ENCODE data around the gene SLC5A10.

SLC5A10 gene

GRCh38 chr17:18974407-18975149 is 22.6 kb downstream of the SLC5A10 start:
- no peak for DNase-seq (ENCODE audit: extremely low spot score)
- ChIA-PET POLR2A (no interaction called here), CTCF (interaction anchor here (12.3 kb wide), 1 partner anchor 13 kb away, joined by 78 read pairs; no protein-coding TSS in a partner anchor)
- no peak for TF ChIP-seq CTCF (IDR thresholded peaks at IDR 0.05; ENCODE audit: control extremely low read depth, extremely low read depth, low read depth, missing control alignments)

GRCh38 chr17:18975597-18975996 is 23.6 kb downstream of the SLC5A10 start:
- CTCF ChIA-PET: interaction anchor here (12.3 kb wide), 1 partner anchor 14 kb away, joined by 78 read pairs; no protein-coding TSS in a partner anchor

GRCh38 chr17:18976201-18976600 is 24.2 kb downstream of the SLC5A10 start:
- ChIA-PET POLR2A (no interaction called here), CTCF (interaction anchor here (12.3 kb wide), 1 partner anchor 15 kb away, joined by 78 read pairs; no protein-coding TSS in a partner anchor)
- no peak for DNase-seq (ENCODE audit: extremely low spot score)
- TF ChIP-seq CTCF (IDR thresholded peaks at IDR 0.05; ENCODE audit: control extremely low read depth, extremely low read depth, low read depth, missing control alignments): no peak

More at GRCh38 chr17:18975597-18975996, 23.6 kb downstream of the SLC5A10 start:
- no peak for DNase-seq (ENCODE audit: extremely low spot score)
- POLR2A ChIA-PET: no interaction called here
- TF ChIP-seq CTCF (IDR thresholded peaks at IDR 0.05; ENCODE audit: control extremely low read depth, extremely low read depth, low read depth, missing control alignments): no peak

GRCh38 chr17:18977021-18977420 is 25.1 kb downstream of the SLC5A10 start:
- ChIA-PET CTCF (interaction anchor here (12.3 kb wide), 1 partner anchor 15 kb away, joined by 78 read pairs; no protein-coding TSS in a partner anchor), POLR2A (no interaction called here)
- DNase-seq (ENCODE audit: extremely low spot score): no peak
- TF ChIP-seq CTCF (IDR thresholded peaks at IDR 0.05; ENCODE audit: control extremely low read depth, extremely low read depth, low read depth, missing control alignments): no peak

GRCh38 chr17:18977646-18978045 is 25.7 kb downstream of the SLC5A10 start:
- CTCF ChIA-PET: interaction anchor here (12.3 kb wide), 1 partner anchor 16 kb away, joined by 78 read pairs; no protein-coding TSS in a partner anchor
- DNase-seq (ENCODE audit: extremely low spot score): no peak
- TF ChIP-seq CTCF (IDR thresholded peaks at IDR 0.05; ENCODE audit: control extremely low read depth, extremely low read depth, low read depth, missing control alignments): no peak
- POLR2A ChIA-PET: no interaction called here

- ChIA-PET CTCF (interaction anchor here (12.3 kb wide), 1 partner anchor 16 kb away, joined by 78 read pairs; no protein-coding TSS in a partner anchor), POLR2A (no interaction called here)
- no peak for TF ChIP-seq CTCF (IDR thresholded peaks at IDR 0.05; ENCODE audit: control extremely low read depth, extremely low read depth, low read depth, missing control alignments)
- DNase-seq (ENCODE audit: extremely low spot score): no peak
These were observed 26.1 kb downstream of the SLC5A10 start for GRCh38 chr17:18978050-18978449.

Measured in GM10248 (cell line).